Stomach (tissue), 9 donors: ENCODE measurements around the gene PRMT6. TPM values are rescaled to one million over a fixed set of nuclear protein-coding genes. Genes with fewer than 3 reads are reported as not detected.
"Not testable (repeated sequence)": the region's sequence is repeated elsewhere in the genome, so short reads cannot be mapped to it uniquely, and the experiment has no call there.

ENCODE experiments used
- DNase-seq, 2 donors: peaks; one replicate each; pipeline versions ENCODE4 v3.0.0 to v3.0.0-alpha.2; 2013 to 2019
- H3K27ac ChIP-seq, 5 donors: fragments of 200-600 bp in 4 of 5; sonication (generic) in 4 of 5; one replicate each; pipeline ENCODE4 v1.5.1; 2013 to 2019; ENCODE audit warnings: mild to moderate bottlenecking in 1 of 5, moderate library complexity in 1 of 5
- H3K27me3 ChIP-seq, 3 donors: fragments of 200-600 bp; sonication (generic); one replicate each; pipeline ENCODE4 v1.5.1; 2017 to 2019; ENCODE audit warnings: mixed run types in 1 of 3
- H3K36me3 ChIP-seq, 4 donors: fragments of 200-600 bp; sonication (generic); 1 replicate in 3 of 4; 2 replicates in 1 of 4; pipeline ENCODE4 v1.5.1; 2016 to 2019
- H3K4me1 ChIP-seq, 4 donors: fragments of 200-600 bp; sonication (generic); one replicate each; pipeline ENCODE4 v1.5.1; 2016 to 2019
- H3K4me3 ChIP-seq, 4 donors: fragments of 200-600 bp; sonication (generic) in 3 of 4; one replicate each; pipeline ENCODE4 v1.5.1; 2016 to 2019; ENCODE audit warnings: mild to moderate bottlenecking in 1 of 4
- H3K9me3 ChIP-seq, 4 donors: fragments of 200-600 bp; sonication (generic); one replicate each; pipeline ENCODE4 v1.5.1; 2016 to 2019
- EP300 ChIP-seq: sonication (generic); formaldehyde crosslinking; IDR thresholded peaks from one replicate; pipeline ENCODE4 v1.6.1; 2017; ENCODE audit warnings: antibody characterized with exemption
- POLR2A ChIP-seq, 4 donors: fragments of 450-650 bp; IDR thresholded peaks; one replicate each; pipeline ENCODE4 v1.6.1; 2016; ENCODE audit warnings: antibody characterized with exemption in 4 of 4, control low read depth in 2 of 4, mild to moderate bottlenecking in 1 of 4, moderate library complexity in 1 of 4
- POLR2AphosphoS5 ChIP-seq, 3 donors: sonication (generic); formaldehyde crosslinking; IDR thresholded peaks; one replicate each; pipeline ENCODE4 v1.6.1; 2016; ENCODE audit warnings: antibody characterized with exemption in 3 of 3
- WGBS, 5 donors: extraction: QIAGEN DNeasy Blood & Tissue Kit in 3 of 5; methylation state at CpG; one replicate each; pipeline versions ENCODE4 v1.1.5 to v1.1.7; 2013 to 2018; 5-methylcytosine and 5-hydroxymethylcytosine counted together
- intact Hi-C: fragments of 100-400 bp; cut with DNase I; formaldehyde crosslinking; loops from one replicate; pipeline ENCODE4 v1.15.1; 2023; ENCODE audit warnings: low total_unique reads
- polyA plus RNA-seq, 3 donors: library from polyadenylated mRNA; stranded (reverse); fragments of 200-250 nt; gene quantifications; one replicate each; pipeline ENCODE4 v1.2.3, GENCODE V29; 2013
- total RNA-seq, 5 donors: library from RNA; depleted of rRNA; stranded (reverse); fragments of >200 nt; gene quantifications; one replicate each; pipeline versions ENCODE4 v1.1.0 to v1.2.3, GENCODE V29; 2014 to 2016
- TF ChIP-seq, protein P1 (sequence below), 7 experiments: fragments of 450-650 bp in 4 of 7; fragments of 200-600 bp in 3 of 7; sonication (generic) in 3 of 7; IDR thresholded peaks; one replicate each; pipeline ENCODE4 v1.5.1; 2016 to 2019; ENCODE audit warnings: antibody characterized with exemption in 7 of 7, control low read depth in 2 of 7, mild to moderate bottlenecking in 1 of 7
- donor health status: healthy with polysubstance abuse.
- donor health status: Bipolar disorder and iron deficiency.
- donor health status: healthy.

PRMT6 gene
- total and polyA plus RNA-seq, 8 donors = 8.1 to 18.8 (median 14.7) TPM; not detected in 1

- WGBS, 5 donors = 66 to 79% (median 74%) methylated on average over 3 of the region's 3 CpGs
- no peaks in the 10 kb centered on the region for H3K27me3 ChIP-seq
- H3K27ac ChIP-seq = no peak overlapping the region
- H3K4me1 ChIP-seq = no peaks in the 10 kb centered on the region
- TF ChIP-seq POLR2A (IDR thresholded peaks at IDR 0.05) (no peak), POLR2AphosphoS5 (IDR thresholded peaks at IDR 0.05) (no peak), EP300 (no peak)
- TF ChIP-seq, protein P1, sequence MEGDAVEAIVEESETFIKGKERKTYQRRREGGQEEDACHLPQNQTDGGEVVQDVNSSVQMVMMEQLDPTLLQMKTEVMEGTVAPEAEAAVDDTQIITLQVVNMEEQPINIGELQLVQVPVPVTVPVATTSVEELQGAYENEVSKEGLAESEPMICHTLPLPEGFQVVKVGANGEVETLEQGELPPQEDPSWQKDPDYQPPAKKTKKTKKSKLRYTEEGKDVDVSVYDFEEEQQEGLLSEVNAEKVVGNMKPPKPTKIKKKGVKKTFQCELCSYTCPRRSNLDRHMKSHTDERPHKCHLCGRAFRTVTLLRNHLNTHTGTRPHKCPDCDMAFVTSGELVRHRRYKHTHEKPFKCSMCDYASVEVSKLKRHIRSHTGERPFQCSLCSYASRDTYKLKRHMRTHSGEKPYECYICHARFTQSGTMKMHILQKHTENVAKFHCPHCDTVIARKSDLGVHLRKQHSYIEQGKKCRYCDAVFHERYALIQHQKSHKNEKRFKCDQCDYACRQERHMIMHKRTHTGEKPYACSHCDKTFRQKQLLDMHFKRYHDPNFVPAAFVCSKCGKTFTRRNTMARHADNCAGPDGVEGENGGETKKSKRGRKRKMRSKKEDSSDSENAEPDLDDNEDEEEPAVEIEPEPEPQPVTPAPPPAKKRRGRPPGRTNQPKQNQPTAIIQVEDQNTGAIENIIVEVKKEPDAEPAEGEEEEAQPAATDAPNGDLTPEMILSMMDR (IDR thresholded peaks at IDR 0.05) = no peak
- H3K4me3 ChIP-seq = no peak overlapping the region
- DNase-seq = no peak
- intact Hi-C loops = no loop called here
- no peaks in the 10 kb centered on the region for H3K36me3 ChIP-seq
- H3K9me3 ChIP-seq = no peaks in the 10 kb centered on the region
Observed at GRCh38 chr1:107016376-107016978, 40.0 kb upstream of the PRMT6 start.

DNA sequence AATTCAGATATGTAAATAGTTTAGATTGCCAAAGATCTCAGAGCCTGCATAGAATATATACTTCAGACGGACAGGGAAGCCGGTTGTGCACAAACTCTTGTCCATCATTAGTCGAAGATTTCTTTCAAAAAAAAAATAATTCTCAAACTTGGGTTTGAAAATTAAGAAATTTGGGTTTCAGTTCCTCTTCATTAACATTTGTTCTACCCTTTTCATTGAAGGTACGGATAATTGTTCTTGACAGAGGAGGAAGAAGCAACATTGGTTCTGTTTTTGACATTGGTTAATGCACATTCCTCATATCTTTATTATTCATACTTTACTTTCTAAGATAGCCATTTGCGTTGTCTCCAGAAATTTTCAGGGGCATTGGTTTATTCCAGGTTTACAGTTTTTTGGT, 38.0 kb upstream of the PRMT6 start:
- Histone ChIP-seq H3K4me1 (no peaks in the 10 kb centered on the region), H3K9me3 (no peaks in the 10 kb centered on the region), H3K4me3 (no peak overlapping the region), H3K27me3 (no peaks in the 10 kb centered on the region), H3K36me3 (no peaks in the 10 kb centered on the region), H3K27ac (no peak overlapping the region)
- no peak for DNase-seq
- intact Hi-C loops = no loop called here
- no peak for TF ChIP-seq EP300
- TF ChIP-seq, protein P1 (IDR thresholded peaks at IDR 0.05) = no peak
- TF ChIP-seq POLR2A (IDR thresholded peaks at IDR 0.05) = no peak
- TF ChIP-seq POLR2AphosphoS5 (IDR thresholded peaks at IDR 0.05) = no peak
- WGBS, 5 donors = 75 to 89% (median 82%) methylated on average over 5 of the region's 5 CpGs

- intact Hi-C loops = no loop called here
- Histone ChIP-seq H3K36me3 (no peaks in the 10 kb centered on the region), H3K4me1 (no peaks in the 10 kb centered on the region), H3K27ac (no peak overlapping the region), H3K4me3 (no peak overlapping the region), H3K9me3 (no peaks in the 10 kb centered on the region), H3K27me3 (no peaks in the 10 kb centered on the region)
- TF ChIP-seq POLR2AphosphoS5 (IDR thresholded peaks at IDR 0.05) (no peak), EP300 (no peak), POLR2A (IDR thresholded peaks at IDR 0.05) (no peak)
- TF ChIP-seq, protein P1 (IDR thresholded peaks at IDR 0.05) = no peak
- no peak for DNase-seq
- WGBS, 5 donors = 73 to 91% (median 85%) methylated on average over 3 of the region's 3 CpGs
Observed at GRCh38 chr1:107019166-107019565, 37.3 kb upstream of the PRMT6 start.

DNA sequence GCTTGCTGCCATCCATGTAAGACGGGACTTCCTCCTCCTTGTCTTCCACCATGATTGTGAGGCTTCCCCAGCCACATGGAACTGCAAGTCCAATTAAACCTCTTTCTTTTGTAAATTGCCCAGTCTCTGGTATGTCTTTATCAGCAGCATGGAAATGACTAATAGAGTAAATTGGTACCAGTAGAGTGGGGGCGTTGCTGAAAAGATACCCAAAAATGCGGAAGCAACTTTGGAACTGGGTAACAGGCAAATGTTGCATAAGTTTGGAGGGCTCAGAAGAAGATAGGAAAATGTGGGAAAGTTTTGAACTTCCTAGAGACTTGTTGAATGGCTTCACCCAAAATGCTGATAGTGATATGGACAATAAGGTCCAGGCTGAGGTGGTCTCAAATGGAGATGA, 17.6 kb upstream of the PRMT6 start:
- DNase-seq, intact Hi-C loops, H3K9me3 ChIP-seq, H3K36me3 ChIP-seq, H3K4me3 ChIP-seq, H3K27ac ChIP-seq, H3K4me1 ChIP-seq, H3K27me3 ChIP-seq: not testable (repeated sequence)
- WGBS, 5 donors = 75 to 84% (median 79%) methylated on average over 3 of the region's 3 CpGs

DNA sequence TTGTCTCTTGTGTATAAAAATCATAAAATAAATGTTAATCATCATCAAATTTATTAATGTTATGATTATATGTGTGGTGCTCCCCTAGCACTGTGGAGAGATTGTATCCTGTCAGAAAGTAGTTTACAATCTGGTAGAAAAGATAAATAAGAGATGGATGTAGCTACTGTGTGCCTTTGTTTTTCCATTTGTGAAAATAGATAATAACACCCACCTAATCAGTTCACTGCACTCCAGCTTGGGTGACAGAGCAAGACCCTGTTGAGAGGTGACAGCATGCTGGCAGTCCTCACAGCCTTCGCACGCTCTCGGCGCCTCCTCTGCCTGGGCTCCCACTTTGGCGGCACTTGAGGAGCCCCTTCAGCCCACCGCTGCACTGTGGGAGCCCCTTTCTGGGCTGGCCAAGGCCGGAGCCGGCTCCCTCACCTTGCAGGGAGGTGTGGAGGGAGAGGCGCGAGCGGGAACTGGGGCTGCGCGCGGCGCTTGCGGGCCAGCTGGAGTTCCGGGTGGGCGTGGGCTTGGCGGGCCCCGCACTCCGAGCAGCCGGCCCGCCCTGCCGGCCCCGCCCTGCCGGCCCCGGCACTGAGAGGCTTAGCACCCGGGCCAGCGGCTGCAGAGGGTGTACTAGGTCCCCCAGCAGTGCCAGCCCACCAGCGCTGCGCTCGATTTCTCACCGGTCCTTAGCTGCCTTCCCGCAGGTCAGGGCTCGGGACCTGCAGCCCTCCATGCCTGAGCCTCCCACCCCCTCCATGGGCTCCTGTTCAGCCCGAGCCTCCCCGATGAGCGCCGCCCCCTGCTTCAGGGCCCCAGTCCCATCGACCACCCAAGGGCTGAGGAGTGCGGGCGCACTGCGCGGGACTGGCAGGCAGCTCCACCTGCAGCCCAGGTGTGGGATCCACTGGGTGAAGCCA, 11.9 kb upstream of the PRMT6 start:
- not testable (repeated sequence) for H3K4me1 ChIP-seq

More for the DNA sequence above, 11.9 kb upstream of the PRMT6 start:
- H3K27me3 ChIP-seq, H3K4me3 ChIP-seq, H3K27ac ChIP-seq, DNase-seq, H3K36me3 ChIP-seq, intact Hi-C loops: not testable (repeated sequence)
- H3K9me3 ChIP-seq = peaks cover 0 to 15% (median 4%) of the 10 kb centered on the region in 4 donors
- WGBS, 5 donors = 94 to 97% (median 96%) methylated on average over 27 to 43 of the region's 44 CpGs
